HL-60/S4 treated with phorbol 12-myristate 13-acetate at 8.2 ng/mL for 4 days and 3 days (cell line): ENCODE data around the gene PLOD3.
"Not testable (repeated sequence)": the region's sequence is repeated elsewhere in the genome, so short reads cannot be mapped to it uniquely, and the experiment has no call there.

Experiments used
- in situ Hi-C: fragments of 300-500 bp; cut with MboI; formaldehyde crosslinking; loops from 2 replicates; pipeline ENCODE4 v1.15.0; 2022; ENCODE audit warnings: low sequenced_read_pairs

PLOD3 gene

GRCh38 chr7:101217388-101218235 lies at the start of gene PLOD3, which contains the start of gene ZNHIT1:
Gene PLOD3 (minus strand): TSS chr7:101217581. CDS start chr7:101217274, 307 bp downstream.
Gene ZNHIT1 (plus strand): TSS chr7:101218165. CDS start chr7:101218196, 31 bp downstream.
- in situ Hi-C loops: no loop called here

- in situ Hi-C loops: no loop called here
These were observed 48.5 kb upstream of the PLOD3 start for GRCh38 chr7:101265622-101266516.

GRCh38 chr7:101264102-101264706 lies 46.8 kb upstream of the PLOD3 start:
- in situ Hi-C loops: not testable (repeated sequence)

- in situ Hi-C loops: no loop called here
These were observed 40.9 kb upstream of the PLOD3 start for GRCh38 chr7:101258243-101258731.

GRCh38 chr7:101255796-101256195 lies 38.4 kb upstream of the PLOD3 start:
- in situ Hi-C loops: no loop called here

GRCh38 chr7:101253199-101253598 lies 35.8 kb upstream of the PLOD3 start:
- in situ Hi-C loops: not testable (repeated sequence)

GRCh38 chr7:101251871-101252659 lies 34.7 kb upstream of the PLOD3 start:
- in situ Hi-C loops: no loop called here

GRCh38 chr7:101250324-101250723 lies 32.9 kb upstream of the PLOD3 start:
- in situ Hi-C loops: no loop called here

GRCh38 chr7:101248276-101248675 lies 30.9 kb upstream of the PLOD3 start:
- in situ Hi-C loops: no loop called here

GRCh38 chr7:101245147-101245668 lies 27.8 kb upstream of the PLOD3 start:
- in situ Hi-C loops: no loop called here

GRCh38 chr7:101244375-101245146 lies 27.2 kb upstream of the PLOD3 start, which contains the start of gene FIS1:
Gene FIS1 (minus strand): TSS chr7:101245081. CDS start chr7:101245004, 77 bp downstream.
- in situ Hi-C loops: no loop called here

- in situ Hi-C loops: no loop called here
These were observed 26.4 kb upstream of the PLOD3 start for GRCh38 chr7:101243646-101244374.

GRCh38 chr7:101241443-101242349 lies 24.3 kb upstream of the PLOD3 start:
- in situ Hi-C loops: no loop called here

GRCh38 chr7:101241015-101241363 lies 23.6 kb upstream of the PLOD3 start:
- in situ Hi-C loops: no loop called here

GRCh38 chr7:101240226-101241014 lies 23.0 kb upstream of the PLOD3 start:
- in situ Hi-C loops: no loop called here

- in situ Hi-C loops: no loop called here
These were observed 22.5 kb upstream of the PLOD3 start for GRCh38 chr7:101239951-101240220.
